Suprapubic skin (tissue), 3 donors: ENCODE data around the gene ASB10.

Experiments
- POLR2A ChIP-seq, 2 donors: fragments of 450-650 bp; IDR thresholded peaks; one replicate each; pipeline ENCODE4 v1.6.1; 2017; ENCODE audit warnings: antibody characterized with exemption in 2 of 2, mild to moderate bottlenecking in 2 of 2, moderate library complexity in 2 of 2
- TF ChIP-seq, protein P1 (sequence below), 2 donors: fragments of 200-600 bp in 1 of 2; fragments of 450-650 bp in 1 of 2; sonication (generic) in 1 of 2; IDR thresholded peaks; one replicate each; pipeline ENCODE4 v1.5.1; 2016 to 2019; ENCODE audit warnings: antibody characterized with exemption in 2 of 2, mild to moderate bottlenecking in 1 of 2, moderate library complexity in 1 of 2

DNA sequence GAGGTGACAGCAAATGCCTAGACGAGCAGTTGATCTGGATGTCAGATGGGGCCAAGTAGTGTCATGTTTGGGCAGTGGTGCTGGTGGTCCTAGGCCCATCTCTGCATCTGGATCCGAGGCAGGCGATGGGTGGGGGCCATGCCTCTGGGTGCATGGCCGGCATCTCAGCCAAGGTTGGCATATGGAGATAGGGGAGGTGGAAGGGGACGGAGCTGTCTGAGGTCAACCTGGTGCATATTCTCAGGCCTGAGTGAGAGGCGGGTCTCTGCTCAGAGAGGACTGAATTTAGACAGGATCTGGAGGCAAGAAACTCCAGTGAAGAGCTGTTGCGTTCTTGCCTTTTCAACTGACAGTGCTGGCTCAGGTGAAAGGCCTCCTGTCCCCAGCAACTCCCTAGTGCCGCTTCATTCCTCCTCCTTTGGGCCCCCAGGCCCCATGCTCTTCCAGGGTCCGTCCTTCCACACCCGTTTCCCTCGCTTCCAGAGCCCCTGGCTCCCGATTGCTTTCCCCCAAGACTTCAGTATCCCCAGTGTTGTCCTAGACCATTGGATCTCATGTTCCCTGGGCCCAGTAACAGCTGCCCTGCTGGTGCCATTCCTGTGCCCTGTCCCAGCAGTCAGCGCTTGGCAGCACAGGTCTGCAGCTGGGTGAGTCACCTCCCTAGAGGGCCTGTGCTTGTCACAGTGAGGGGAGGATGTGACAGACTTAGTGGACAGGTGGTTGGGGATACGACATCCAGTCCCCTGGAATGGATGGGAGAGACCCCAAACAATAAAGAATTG is 52.1 kb downstream of the ASB10 start:
- TF ChIP-seq, protein P1, sequence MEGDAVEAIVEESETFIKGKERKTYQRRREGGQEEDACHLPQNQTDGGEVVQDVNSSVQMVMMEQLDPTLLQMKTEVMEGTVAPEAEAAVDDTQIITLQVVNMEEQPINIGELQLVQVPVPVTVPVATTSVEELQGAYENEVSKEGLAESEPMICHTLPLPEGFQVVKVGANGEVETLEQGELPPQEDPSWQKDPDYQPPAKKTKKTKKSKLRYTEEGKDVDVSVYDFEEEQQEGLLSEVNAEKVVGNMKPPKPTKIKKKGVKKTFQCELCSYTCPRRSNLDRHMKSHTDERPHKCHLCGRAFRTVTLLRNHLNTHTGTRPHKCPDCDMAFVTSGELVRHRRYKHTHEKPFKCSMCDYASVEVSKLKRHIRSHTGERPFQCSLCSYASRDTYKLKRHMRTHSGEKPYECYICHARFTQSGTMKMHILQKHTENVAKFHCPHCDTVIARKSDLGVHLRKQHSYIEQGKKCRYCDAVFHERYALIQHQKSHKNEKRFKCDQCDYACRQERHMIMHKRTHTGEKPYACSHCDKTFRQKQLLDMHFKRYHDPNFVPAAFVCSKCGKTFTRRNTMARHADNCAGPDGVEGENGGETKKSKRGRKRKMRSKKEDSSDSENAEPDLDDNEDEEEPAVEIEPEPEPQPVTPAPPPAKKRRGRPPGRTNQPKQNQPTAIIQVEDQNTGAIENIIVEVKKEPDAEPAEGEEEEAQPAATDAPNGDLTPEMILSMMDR (IDR thresholded peaks at IDR 0.05): no peak
- no peak for TF ChIP-seq POLR2A (IDR thresholded peaks at IDR 0.05)
